Mucosa of descending colon (tissue), 3 donors: ENCODE results near the gene WDR31. TPM values are rescaled to one million over a fixed set of nuclear protein-coding genes. Genes with fewer than 3 reads are reported as not detected.

Source experiments
- ATAC-seq: fragments of 200-7000 bp; cut with Tn5 transposase; one replicate; pipeline ENCODE4 v1.9.1; 2020; ENCODE audit warnings: mild to moderate bottlenecking, moderate library complexity
- DNase-seq, 3 donors: peaks; one replicate each; pipeline ENCODE4 v3.0.0-alpha.2; 2020
- H3K36me3 ChIP-seq: fragments of 200-600 bp; one replicate; pipeline ENCODE4 v1.8.0; 2021; ENCODE audit warnings: low read depth, mild to moderate bottlenecking
- H3K4me1 ChIP-seq: fragments of 200-600 bp; one replicate; pipeline ENCODE4 v1.8.0; 2021; ENCODE audit warnings: low read depth, mild to moderate bottlenecking
- H3K4me3 ChIP-seq: fragments of 200-600 bp; one replicate; pipeline ENCODE4 v1.8.0; 2021; ENCODE audit warnings: mild to moderate bottlenecking
- H3K9me3 ChIP-seq: fragments of 200-600 bp; one replicate; pipeline ENCODE4 v1.8.0; 2021; ENCODE audit warnings: mild to moderate bottlenecking
- intact Hi-C, 2 donors: fragments of 100-400 bp; cut with DNase I in 1 of 2; cut with micrococcal nuclease in 1 of 2; formaldehyde crosslinking; loops; one replicate each; pipeline versions ENCODE4 v1.11.0 to v1.11.1; 2022; cut with DNase I, micrococcal nuclease
- total RNA-seq, 3 donors: library from RNA; stranded (reverse); fragmentation: NEBNext Ultra II Directional in 2 of 3; extraction: Animal tissue kit (Norgen Biotek cat#: 25700) in 2 of 3; gene quantifications; one replicate each; pipeline versions ENCODE4 v1.2.1 to v1.2.4, GENCODE V29; 2021 to 2023
- TF ChIP-seq, protein P1 (sequence below): fragments of 200-600 bp; IDR thresholded peaks from one replicate; pipeline ENCODE4 v1.8.0; 2022; ENCODE audit warnings: antibody characterized with exemption, mild to moderate bottlenecking
- donor health status: DM: no; HTN: no; CAD: no; lungs with moderate emphysema.
- donor health status: DM: no; HTN: no; CAD: no.
- donor health status: DM: no; HTN: yes; CAD: no.

WDR31 gene
- total RNA-seq, 3 donors from 2014 or later, result 2.6 to 4.6 (median 3.3) TPM

DNA sequence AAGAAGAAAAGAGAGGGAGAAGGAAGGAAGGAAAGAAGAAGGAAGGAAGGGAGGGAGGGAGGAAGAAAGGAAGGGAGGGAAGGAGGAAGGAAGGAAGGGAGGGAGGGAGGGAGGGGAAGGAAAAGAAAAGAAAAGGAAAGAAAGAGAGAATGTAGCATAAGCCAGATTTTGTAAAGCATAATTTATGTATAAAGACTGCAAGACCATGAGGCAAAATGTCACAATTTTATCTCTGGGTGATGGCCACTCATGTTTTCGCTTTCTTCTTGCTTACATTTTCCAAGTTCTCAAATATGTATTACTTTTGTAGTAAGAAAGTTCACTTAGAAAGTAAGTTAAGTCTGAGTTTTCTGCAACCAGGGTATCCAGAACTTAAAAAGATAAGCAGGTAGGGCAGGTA is 33.5 kb downstream of the WDR31 start:
- intact Hi-C loops, result loop anchor here in 1 of 2 donors (10.0 kb wide), 1 partner anchor 98 kb away; the partner anchor contains the start of gene ALAD
- H3K4me1 ChIP-seq, result no peaks in the 10 kb centered on the region
- no peak overlapping the region for H3K4me3 ChIP-seq
- no peaks in the 10 kb centered on the region for H3K9me3 ChIP-seq
- ATAC-seq, result no peak
- TF ChIP-seq, protein P1, sequence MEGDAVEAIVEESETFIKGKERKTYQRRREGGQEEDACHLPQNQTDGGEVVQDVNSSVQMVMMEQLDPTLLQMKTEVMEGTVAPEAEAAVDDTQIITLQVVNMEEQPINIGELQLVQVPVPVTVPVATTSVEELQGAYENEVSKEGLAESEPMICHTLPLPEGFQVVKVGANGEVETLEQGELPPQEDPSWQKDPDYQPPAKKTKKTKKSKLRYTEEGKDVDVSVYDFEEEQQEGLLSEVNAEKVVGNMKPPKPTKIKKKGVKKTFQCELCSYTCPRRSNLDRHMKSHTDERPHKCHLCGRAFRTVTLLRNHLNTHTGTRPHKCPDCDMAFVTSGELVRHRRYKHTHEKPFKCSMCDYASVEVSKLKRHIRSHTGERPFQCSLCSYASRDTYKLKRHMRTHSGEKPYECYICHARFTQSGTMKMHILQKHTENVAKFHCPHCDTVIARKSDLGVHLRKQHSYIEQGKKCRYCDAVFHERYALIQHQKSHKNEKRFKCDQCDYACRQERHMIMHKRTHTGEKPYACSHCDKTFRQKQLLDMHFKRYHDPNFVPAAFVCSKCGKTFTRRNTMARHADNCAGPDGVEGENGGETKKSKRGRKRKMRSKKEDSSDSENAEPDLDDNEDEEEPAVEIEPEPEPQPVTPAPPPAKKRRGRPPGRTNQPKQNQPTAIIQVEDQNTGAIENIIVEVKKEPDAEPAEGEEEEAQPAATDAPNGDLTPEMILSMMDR, result no peak
- no peaks in the 10 kb centered on the region for H3K36me3 ChIP-seq
- no peak for DNase-seq

DNA sequence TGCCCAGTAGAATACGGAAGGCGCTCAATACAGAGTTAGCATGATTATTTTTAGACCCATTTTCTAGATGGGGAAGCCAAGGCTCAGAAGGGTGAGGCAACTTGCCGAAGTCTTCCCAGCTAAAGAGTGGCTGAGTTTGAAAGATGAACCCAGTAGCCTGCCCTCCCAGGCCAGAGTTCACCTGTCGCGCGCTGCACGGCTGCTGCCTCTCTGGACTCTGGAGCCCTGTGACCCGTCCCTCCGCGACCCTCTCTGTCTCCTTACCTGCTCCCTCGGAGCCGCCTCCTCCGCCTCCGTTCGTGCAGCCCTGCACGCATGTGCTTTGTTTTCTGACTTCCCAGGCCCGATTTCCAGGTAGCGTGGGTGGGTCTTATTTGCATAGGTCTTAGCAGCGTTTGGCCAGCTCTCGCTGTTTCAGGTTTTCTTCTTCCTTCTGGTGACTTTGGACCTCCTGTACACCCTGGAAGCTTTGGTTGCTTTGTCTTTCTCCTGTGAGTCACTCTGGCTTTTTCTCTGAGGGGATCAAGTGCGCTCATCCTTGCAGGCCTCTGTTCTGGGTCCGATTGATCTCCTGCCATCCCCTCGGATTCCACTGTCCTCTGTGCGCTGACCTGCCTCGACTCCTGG is 37.2 kb downstream of the WDR31 start, which contains the start of gene RNF183:
TSS of gene RNF183 (minus strand) at position 585 of the 627 bp plus-strand sequence. CDS start 5,192 bp downstream, outside the sequence.
- peak; percentile 41 to 60 (median 54) for DNase-seq
- ATAC-seq, result peak; percentile 71

DNA sequence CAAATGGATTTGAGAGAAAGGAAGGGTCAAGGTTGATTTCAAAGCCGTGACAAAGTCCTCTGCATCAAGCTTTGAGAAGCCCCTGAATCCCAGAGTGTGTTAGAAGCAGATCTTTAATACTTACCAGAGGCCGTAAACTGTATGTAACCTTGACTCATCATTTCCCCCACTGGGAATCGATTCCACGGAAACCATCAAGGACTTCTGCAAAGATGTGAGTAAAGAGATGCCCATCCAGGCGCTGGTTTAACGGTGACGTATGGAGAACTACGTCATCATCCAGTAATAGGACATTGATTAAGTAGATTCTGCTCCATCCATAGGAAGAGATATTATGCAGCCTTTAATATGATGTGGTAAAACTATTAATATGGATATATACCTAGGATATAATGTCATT is 38.5 kb downstream of the WDR31 start:
- intact Hi-C loops, result loop anchor here in 1 of 2 donors (10.0 kb wide), 1 partner anchor 103 kb away; the partner anchor contains the start of gene ALAD

More for the DNA sequence above, 37.2 kb downstream of the WDR31 start, which contains the start of gene RNF183:
- H3K36me3 ChIP-seq, result no peaks in the 10 kb centered on the region
- no peak within 1 kb of the TSS for H3K4me3 ChIP-seq
- H3K9me3 ChIP-seq, result no peaks in the 10 kb centered on the region
- TF ChIP-seq, protein P1, result no peak
- intact Hi-C loops, result loop anchor here in 1 of 2 donors (10.0 kb wide), 1 partner anchor 102 kb away; the partner anchor contains the start of gene ALAD
- no peaks in the 10 kb centered on the region for H3K4me1 ChIP-seq

DNA sequence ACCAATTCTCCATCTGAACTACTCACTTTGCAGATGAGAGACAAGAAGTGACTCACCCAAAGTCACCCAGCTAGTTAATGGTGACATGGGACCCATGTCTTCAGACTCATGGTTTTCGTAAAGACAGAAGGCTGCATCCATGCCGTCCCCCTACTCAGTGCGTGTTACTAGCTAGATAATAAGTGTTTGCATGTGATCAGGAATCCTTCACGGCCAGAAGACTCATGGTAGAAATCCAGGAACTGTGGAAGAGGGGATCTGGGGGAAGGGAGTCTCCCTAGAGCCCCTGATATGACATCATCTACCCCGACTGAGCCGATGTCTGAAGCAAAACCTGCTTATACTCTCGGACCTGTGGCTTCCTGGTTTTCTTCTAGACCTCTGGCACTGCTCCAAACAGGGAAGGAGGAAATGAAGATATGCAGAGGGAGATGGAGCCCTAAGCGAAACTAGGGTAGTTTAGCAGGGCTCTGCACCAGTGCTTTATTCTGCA is 40.2 kb downstream of the WDR31 start:
- ATAC-seq, result peak; percentile 89
- H3K4me1 ChIP-seq, result no peaks in the 10 kb centered on the region
- no peaks in the 10 kb centered on the region for H3K9me3 ChIP-seq
- H3K4me3 ChIP-seq, result no peak overlapping the region
- peak in 1 of 3 donors; percentile 83 for DNase-seq
- TF ChIP-seq, protein P1, result no peak
- intact Hi-C loops, result loop anchor here in 1 of 2 donors (10.0 kb wide), 1 partner anchor 105 kb away; the partner anchor contains the start of gene ALAD
- H3K36me3 ChIP-seq, result no peaks in the 10 kb centered on the region

More for the DNA sequence above, 38.5 kb downstream of the WDR31 start:
- no peak for DNase-seq
- ATAC-seq, result no peak
- Histone ChIP-seq H3K4me3 (no peak overlapping the region), H3K9me3 (no peaks in the 10 kb centered on the region), H3K36me3 (no peaks in the 10 kb centered on the region), H3K4me1 (no peaks in the 10 kb centered on the region)
- TF ChIP-seq, protein P1, result no peak

DNA sequence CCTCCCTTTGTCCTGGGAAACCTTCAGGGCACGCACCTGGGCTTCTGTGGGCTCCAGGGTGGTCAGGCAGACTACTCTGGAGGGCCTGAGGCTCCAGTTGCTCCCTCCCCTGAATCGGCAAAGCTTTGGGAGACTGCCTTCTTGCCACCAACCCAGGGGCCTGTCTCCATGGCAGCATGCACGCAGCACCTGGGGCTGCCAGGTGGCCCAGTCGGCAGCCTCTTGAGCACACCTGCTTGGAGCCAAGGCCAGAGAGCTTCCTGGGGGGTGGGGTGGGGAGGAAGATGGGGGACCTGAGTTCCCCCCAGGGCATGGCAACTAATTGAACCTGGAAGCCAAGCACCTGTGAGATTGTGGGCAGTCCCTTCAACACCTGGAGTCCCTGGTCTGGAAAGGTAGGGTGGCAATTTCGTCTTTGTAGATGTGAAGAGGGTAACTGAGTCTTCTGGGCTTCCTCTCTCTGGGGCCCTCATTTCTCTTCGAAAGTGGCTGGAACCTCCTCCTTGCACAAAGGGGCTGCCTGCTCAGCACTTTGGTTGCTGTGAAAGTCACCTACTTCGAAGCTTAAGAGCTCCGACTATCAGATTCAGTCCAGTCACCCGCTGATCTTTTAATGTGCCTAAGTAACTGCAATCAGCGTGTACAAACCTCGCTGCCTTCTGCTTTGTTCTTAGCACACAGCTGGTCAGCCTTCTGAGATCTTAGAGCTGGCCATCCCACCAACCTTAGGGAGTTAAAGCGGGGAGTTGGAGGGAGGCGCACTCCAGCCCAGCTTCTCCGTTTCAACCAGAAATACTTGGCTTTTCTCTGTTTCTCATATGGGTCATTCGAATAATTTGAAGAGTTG is 40.9 kb downstream of the WDR31 start:
- Histone ChIP-seq H3K4me3 (no peak overlapping the region), H3K9me3 (no peaks in the 10 kb centered on the region), H3K36me3 (no peaks in the 10 kb centered on the region), H3K4me1 (no peaks in the 10 kb centered on the region)
- ATAC-seq, result no peak
- TF ChIP-seq, protein P1, result no peak
- DNase-seq, result no peak
- intact Hi-C loops, result no loop called here
